ENCODE measurements around the gene CTSC. TPM values are rescaled to one million over a fixed set of nuclear protein-coding genes. Genes with fewer than 3 reads are reported as not detected.

CTSC gene
- total and polyA plus RNA-seq, 9 of the 15 experiments (the other 6 are each of a cell fraction or from before 2014, with no cell fraction given), result 113 to 403 (median 187) TPM

- no peaks in the 10 kb centered on the region for H3K4me1 ChIP-seq (replicated peaks in 1 of 2; ENCODE audit: control insufficient read depth in 2 of 2, insufficient read depth in 2 of 2, low read length in 2 of 2)
- TF ChIP-seq JUND (IDR thresholded peaks at IDR 0.05; ENCODE audit: borderline replicate concordance, low read depth, low read length) (no peak), JUND (tag; IDR thresholded peaks at IDR 0.05; ENCODE audit: borderline replicate concordance, low read depth, low read length) (no peak), CGGBP1 (CRISPR knock-in tag; IDR thresholded peaks at IDR 0.05) (no peak), HDAC1 (IDR thresholded peaks at IDR 0.05) (no peak), MYBL2 (IDR thresholded peaks at IDR 0.05; ENCODE audit: low read depth) (no peak), MYBL2 (CRISPR knock-in tag; IDR thresholded peaks at IDR 0.05; ENCODE audit: borderline replicate concordance) (no peak), CBFA2T3 (IDR thresholded peaks at IDR 0.05) (no peak), RREB1 (CRISPR knock-in tag; IDR thresholded peaks at IDR 0.05) (no peak), IRF2 (CRISPR knock-in tag; IDR thresholded peaks at IDR 0.05) (no peak), STAT5A (IDR thresholded peaks at IDR 0.05; ENCODE audit: borderline replicate concordance, low read length) (no peak), CTBP1 (IDR thresholded peaks at IDR 0.05; ENCODE audit: borderline replicate concordance) (no peak), ETV6 (IDR thresholded peaks at IDR 0.05; ENCODE audit: borderline replicate concordance in 1 of 2, low read depth in 2 of 2, low read length in 1 of 2) (no peak), ETV6 (CRISPR knock-in tag; IDR thresholded peaks at IDR 0.05; ENCODE audit: borderline replicate concordance) (no peak), ZNF197 (CRISPR knock-in tag; IDR thresholded peaks at IDR 0.05; ENCODE audit: low read depth) (no peak), BCLAF1 (IDR thresholded peaks at IDR 0.05; ENCODE audit: borderline replicate concordance in 1 of 2, control insufficient read depth in 1 of 2, low read depth in 2 of 2, low read length in 1 of 2) (no peak)
Observed at GRCh38 chr11:88305430-88305829, 32.1 kb downstream of the CTSC start.

More at GRCh38 chr11:88305430-88305829, 32.1 kb downstream of the CTSC start:
- no TSS peak for BruUV-seq (replicated peaks)
- intact Hi-C loops (cut with micrococcal nuclease), result no loop called here
- Histone ChIP-seq H3K79me2 (ENCODE audit: control insufficient read depth, insufficient read depth, low read length) (peaks cover 18% of the 10 kb centered on the region), H3K27me3 (ENCODE audit: control insufficient read depth in 2 of 2, insufficient read depth in 2 of 2, low read length in 2 of 2) (no peaks in the 10 kb centered on the region), H3K27ac (ENCODE audit: extremely low read depth, low read depth, low read length) (no peak overlapping the region), H3K4me2 (ENCODE audit: insufficient read depth, low read length) (no peak overlapping the region), H3K9me3 (replicated peaks; ENCODE audit: control insufficient read depth, insufficient read depth, low read depth, low read length) (no peaks in the 10 kb centered on the region), H2AFZ (ENCODE audit: low read depth, low read length) (no peak overlapping the region), H3K4me3 (no peak overlapping the region), H3K36me3 (ENCODE audit: control insufficient read depth, insufficient read depth, low read length) (peaks cover 94% of the 10 kb centered on the region), H3K9ac (ENCODE audit: insufficient read depth in 1 of 2, low read depth in 2 of 2, low read length in 2 of 2) (no peak overlapping the region), H4K20me1 (replicated peaks; ENCODE audit: control insufficient read depth, insufficient read depth, low read length) (no peaks in the 10 kb centered on the region), H3K9me1 (ENCODE audit: control insufficient read depth, insufficient read depth, low read length) (no peaks in the 10 kb centered on the region)
- DNase-seq (ENCODE audit: extremely low read depth in 1 of 4, low spot score in 3 of 4) (no peak), FAIRE-seq (no peak), ATAC-seq (no peak)
- in situ Hi-C loops (cut with MboI), result no loop called here
- ChIA-PET POLR2A (no interaction called here), CTCF (ENCODE audit: low intra/inter-chr PET ratio) (no interaction called here)
- WGBS (ENCODE audit: insufficient coverage, low coverage, missing lambda C conversion rate), result 88% methylated on average over 1 of the region's 1 CpG

Measured in K562 (cell line).